Measurements from ENCODE around the gene AMACR.

The AMACR gene

GRCh38 chr5:34041247-34041972 is 33.6 kb upstream of the AMACR start:
- no peak for TF ChIP-seq CTCF (IDR thresholded peaks at IDR 0.05)

GRCh38 chr5:34040472-34040871 is 32.6 kb upstream of the AMACR start:
- TF ChIP-seq CTCF (IDR thresholded peaks at IDR 0.05), result no peak

GRCh38 chr5:34039398-34040157 is 31.7 kb upstream of the AMACR start:
- no peak for TF ChIP-seq CTCF (IDR thresholded peaks at IDR 0.05)

GRCh38 chr5:34038838-34039237 is 31.0 kb upstream of the AMACR start:
- TF ChIP-seq CTCF (IDR thresholded peaks at IDR 0.05), result no peak

- TF ChIP-seq CTCF (IDR thresholded peaks at IDR 0.05), result no peak
These were observed 30.5 kb upstream of the AMACR start for GRCh38 chr5:34038390-34038789.

GRCh38 chr5:34037726-34038125 is 29.9 kb upstream of the AMACR start:
- no peak for TF ChIP-seq CTCF (IDR thresholded peaks at IDR 0.05)

GRCh38 chr5:34035756-34036155 is 27.9 kb upstream of the AMACR start:
- TF ChIP-seq CTCF (IDR thresholded peaks at IDR 0.05), result no peak

All from LNCAP (cell line).